GM12878 (cell line): ENCODE results near the gene ZNF467.

Experiments
- ASH2L ChIP-seq: fragments of 300-600, 200-600 bp; sonication (generic); IDR thresholded peaks from 2 replicates; pipeline ENCODE4 v1.6.1; 2017; ENCODE audit warnings: low read depth, mild to moderate bottlenecking, borderline replicate concordance
- BHLHE40 ChIP-seq, 2 experiments: fragments of 450-650 bp in 1 of 2; IDR thresholded peaks; 2 replicates each; pipeline ENCODE4 v1.6.1; 2011 to 2017; ENCODE audit warnings: low read depth in 2 of 2, borderline replicate concordance in 1 of 2, improper control_type of control experiment in 1 of 2, low read length in 1 of 2, mild to moderate bottlenecking in 1 of 2
- EP300 ChIP-seq, 2 experiments: fragments of 150-350 bp in 1 of 2; IDR thresholded peaks; 2 replicates each; pipeline ENCODE4 v1.6.1; 2011 to 2012; ENCODE audit warnings: low read depth in 2 of 2, low read length in 2 of 2, borderline replicate concordance in 1 of 2, improper control_type of control experiment in 1 of 2, inconsistent platforms in 1 of 2; ENCODE audit not compliant: control insufficient read depth in 1 of 2
- EZH2 ChIP-seq: IDR thresholded peaks from 2 replicates; pipeline ENCODE4 v1.6.1; 2012; ENCODE audit warnings: low read depth, mild to moderate bottlenecking, control low read depth, inconsistent platforms, low read length, borderline replicate concordance; ENCODE audit not compliant: control insufficient read depth
- NR2C2 ChIP-seq: IDR thresholded peaks from 2 replicates; pipeline ENCODE4 v1.6.1; 2011; ENCODE audit warnings: borderline replicate concordance, low read depth; ENCODE audit not compliant: control insufficient read depth, insufficient read length
- POLR2A ChIP-seq: IDR thresholded peaks from 2 replicates; pipeline ENCODE4 v1.6.1; 2011; ENCODE audit warnings: low read depth, mild to moderate bottlenecking, low read length
- POLR2AphosphoS5 ChIP-seq: IDR thresholded peaks from 2 replicates; pipeline ENCODE4 v1.6.1; 2011; ENCODE audit warnings: mild to moderate bottlenecking, low read length, inconsistent platforms
- RAD21 ChIP-seq: IDR thresholded peaks from 2 replicates; pipeline ENCODE4 v1.6.1; 2011; ENCODE audit warnings: mild to moderate bottlenecking, low read depth, low read length, moderate library complexity; ENCODE audit not compliant: insufficient read depth
- SIX5 ChIP-seq: IDR thresholded peaks from 2 replicates; pipeline ENCODE4 v1.6.1; 2011; ENCODE audit warnings: mild to moderate bottlenecking, low read depth, low read length, moderate library complexity; ENCODE audit not compliant: severe bottlenecking
- SUZ12 ChIP-seq: fragments of 200-600 bp; sonication (generic); IDR thresholded peaks from one replicate; pipeline ENCODE4 v1.6.1; 2018; ENCODE audit warnings: antibody characterized with exemption, mild to moderate bottlenecking; ENCODE audit not compliant: unreplicated experiment
- ZBTB33 ChIP-seq: fragments of 450-650 bp; IDR thresholded peaks from 2 replicates; pipeline ENCODE4 v1.6.1; 2017; ENCODE audit warnings: mild to moderate bottlenecking
- TF ChIP-seq, protein P1 (sequence below), 3 experiments: IDR thresholded peaks in 2 of 3; conservative IDR thresholded peaks in 1 of 3; 2 replicates each; pipeline ENCODE4 v1.5.1; 2011; ENCODE audit warnings: low read depth in 3 of 3, low read length in 3 of 3, mild to moderate bottlenecking in 3 of 3, control low read depth in 2 of 3, moderate library complexity in 2 of 3, inconsistent platforms in 1 of 3, mixed read lengths in 1 of 3; ENCODE audit not compliant: control insufficient read depth in 2 of 3, insufficient read depth in 1 of 3; ENCODE audit errors: extremely low read depth in 1 of 3

- TF ChIP-seq RAD21, result no peak
- TF ChIP-seq SUZ12, result no peak
- TF ChIP-seq, protein P1, sequence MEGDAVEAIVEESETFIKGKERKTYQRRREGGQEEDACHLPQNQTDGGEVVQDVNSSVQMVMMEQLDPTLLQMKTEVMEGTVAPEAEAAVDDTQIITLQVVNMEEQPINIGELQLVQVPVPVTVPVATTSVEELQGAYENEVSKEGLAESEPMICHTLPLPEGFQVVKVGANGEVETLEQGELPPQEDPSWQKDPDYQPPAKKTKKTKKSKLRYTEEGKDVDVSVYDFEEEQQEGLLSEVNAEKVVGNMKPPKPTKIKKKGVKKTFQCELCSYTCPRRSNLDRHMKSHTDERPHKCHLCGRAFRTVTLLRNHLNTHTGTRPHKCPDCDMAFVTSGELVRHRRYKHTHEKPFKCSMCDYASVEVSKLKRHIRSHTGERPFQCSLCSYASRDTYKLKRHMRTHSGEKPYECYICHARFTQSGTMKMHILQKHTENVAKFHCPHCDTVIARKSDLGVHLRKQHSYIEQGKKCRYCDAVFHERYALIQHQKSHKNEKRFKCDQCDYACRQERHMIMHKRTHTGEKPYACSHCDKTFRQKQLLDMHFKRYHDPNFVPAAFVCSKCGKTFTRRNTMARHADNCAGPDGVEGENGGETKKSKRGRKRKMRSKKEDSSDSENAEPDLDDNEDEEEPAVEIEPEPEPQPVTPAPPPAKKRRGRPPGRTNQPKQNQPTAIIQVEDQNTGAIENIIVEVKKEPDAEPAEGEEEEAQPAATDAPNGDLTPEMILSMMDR (IDR thresholded peaks at IDR 0.05 in 2 of 3, conservative IDR thresholded peaks at IDR 0.05 in 1 of 3; ENCODE audit: control insufficient read depth in 2 of 3, extremely low read depth in 1 of 3, insufficient read depth in 1 of 3, low read depth in 3 of 3, low read length in 3 of 3), result no peak
- TF ChIP-seq POLR2A, result no peak
- no peak for TF ChIP-seq ASH2L
- TF ChIP-seq NR2C2, result no peak
- no peak for TF ChIP-seq ZBTB33
- no peak for TF ChIP-seq BHLHE40 (IDR thresholded peaks at IDR 0.05; ENCODE audit: borderline replicate concordance in 1 of 2, low read depth in 2 of 2, low read length in 1 of 2)
- no peak for TF ChIP-seq EZH2
- TF ChIP-seq EP300 (IDR thresholded peaks at IDR 0.05; ENCODE audit: borderline replicate concordance in 1 of 2, control insufficient read depth in 1 of 2, low read depth in 2 of 2, low read length in 2 of 2), result no peak
- no peak for TF ChIP-seq POLR2AphosphoS5
- no peak for TF ChIP-seq SIX5
These were observed 7.4 kb upstream of the ZNF467 start for GRCh38 chr7:149780636-149781419.
